Measurements from ENCODE around the gene DISC1. TPM values are rescaled to one million over a fixed set of nuclear protein-coding genes. Genes with fewer than 3 reads are reported as not detected.

Gene DISC1
- polyA plus RNA-seq, 1 of the 3 experiments (the other 2 are of a cell fraction) = 1.7 TPM

DNA sequence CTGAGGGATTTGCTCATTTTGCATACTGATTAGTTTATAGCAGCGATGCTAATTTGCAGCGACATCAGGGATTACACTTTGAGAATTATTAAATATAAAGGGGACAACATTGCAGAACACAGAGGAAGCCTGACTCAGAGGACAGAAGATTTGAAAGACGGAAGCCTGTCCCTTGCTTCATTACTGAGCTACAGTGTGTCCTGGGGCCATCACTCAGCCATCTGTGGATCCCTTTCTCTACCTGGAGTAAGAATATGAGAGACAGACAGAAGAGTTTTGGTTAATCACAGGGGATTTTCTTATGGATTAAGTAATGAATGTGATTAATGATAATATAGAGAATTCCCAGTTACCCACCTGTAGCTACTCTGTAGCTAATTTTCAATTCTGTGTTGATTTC, 134.7 kb downstream of the DISC1 start:
- CTCF ChIA-PET = no interaction called here
- Histone ChIP-seq H3F3A (replicated peaks; ENCODE audit: insufficient read depth) (no peaks in the 10 kb centered on the region), H3K27me3 (ENCODE audit: insufficient read depth) (no peaks in the 10 kb centered on the region), H3K36me3 (replicated peaks in 1 of 2; ENCODE audit: control insufficient read depth in 1 of 2, insufficient read depth in 2 of 2, low read length in 1 of 2) (no peaks in the 10 kb centered on the region), H4K20me1 (ENCODE audit: insufficient read depth) (no peaks in the 10 kb centered on the region), H3K4me3 (ENCODE audit: low read depth in 2 of 2, low read length in 1 of 2) (no peak overlapping the region), H3K4me1 (ENCODE audit: control insufficient read depth in 1 of 2, insufficient read depth in 2 of 2, low read depth in 1 of 2, low read length in 1 of 2) (no peaks in the 10 kb centered on the region), H3K4me2 (no peak overlapping the region), H3K79me2 (ENCODE audit: insufficient read depth) (no peaks in the 10 kb centered on the region), H2AFZ (ENCODE audit: low read depth) (no peak overlapping the region), H3K9me3 (no peaks in the 10 kb centered on the region), H3K9ac (no peak overlapping the region), H3K9me2 (no peaks in the 10 kb centered on the region), H3K27ac (ENCODE audit: low read depth in 2 of 2, low read length in 1 of 2) (no peak overlapping the region)
- 92% methylated on average over 3 of the region's 3 CpGs for WGBS (ENCODE audit: low lambda C conversion rate)
- DNase-seq = no peak
- POLR2A ChIA-PET = interaction anchor here (0.6 kb wide), 1 partner anchor 18 kb away, joined by 3 read pairs; no protein-coding TSS in a partner anchor
- TF ChIP-seq FOXJ3 (CRISPR knock-in tag; IDR thresholded peaks at IDR 0.05) (no peak), JUND (IDR thresholded peaks at IDR 0.05) (no peak), SMC3 (IDR thresholded peaks at IDR 0.05; ENCODE audit: low read depth, low read length) (no peak), EZH2phosphoT487 (IDR thresholded peaks at IDR 0.05; ENCODE audit: borderline replicate concordance, low read depth) (no peak), ELF1 (IDR thresholded peaks at IDR 0.05) (no peak), MAX (IDR thresholded peaks at IDR 0.05; ENCODE audit: low read depth) (no peak), USF1 (IDR thresholded peaks at IDR 0.05; ENCODE audit: borderline replicate concordance, low read depth) (no peak), GATA2 (CRISPR knock-in tag; IDR thresholded peaks at IDR 0.05) (no peak), POLR2AphosphoS5 (IDR thresholded peaks at IDR 0.05; ENCODE audit: low read depth, low read length) (no peak)
- TF ChIP-seq, protein P1, sequence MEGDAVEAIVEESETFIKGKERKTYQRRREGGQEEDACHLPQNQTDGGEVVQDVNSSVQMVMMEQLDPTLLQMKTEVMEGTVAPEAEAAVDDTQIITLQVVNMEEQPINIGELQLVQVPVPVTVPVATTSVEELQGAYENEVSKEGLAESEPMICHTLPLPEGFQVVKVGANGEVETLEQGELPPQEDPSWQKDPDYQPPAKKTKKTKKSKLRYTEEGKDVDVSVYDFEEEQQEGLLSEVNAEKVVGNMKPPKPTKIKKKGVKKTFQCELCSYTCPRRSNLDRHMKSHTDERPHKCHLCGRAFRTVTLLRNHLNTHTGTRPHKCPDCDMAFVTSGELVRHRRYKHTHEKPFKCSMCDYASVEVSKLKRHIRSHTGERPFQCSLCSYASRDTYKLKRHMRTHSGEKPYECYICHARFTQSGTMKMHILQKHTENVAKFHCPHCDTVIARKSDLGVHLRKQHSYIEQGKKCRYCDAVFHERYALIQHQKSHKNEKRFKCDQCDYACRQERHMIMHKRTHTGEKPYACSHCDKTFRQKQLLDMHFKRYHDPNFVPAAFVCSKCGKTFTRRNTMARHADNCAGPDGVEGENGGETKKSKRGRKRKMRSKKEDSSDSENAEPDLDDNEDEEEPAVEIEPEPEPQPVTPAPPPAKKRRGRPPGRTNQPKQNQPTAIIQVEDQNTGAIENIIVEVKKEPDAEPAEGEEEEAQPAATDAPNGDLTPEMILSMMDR (IDR thresholded peaks at IDR 0.05) = no peak

- no peaks in the 10 kb centered on the region for H3K36me3 ChIP-seq (replicated peaks in 1 of 2; ENCODE audit: control insufficient read depth in 1 of 2, insufficient read depth in 2 of 2, low read length in 1 of 2)
- no peak overlapping the region for H3K4me3 ChIP-seq (ENCODE audit: low read depth in 2 of 2, low read length in 1 of 2)
- H3F3A ChIP-seq (replicated peaks; ENCODE audit: insufficient read depth) = no peaks in the 10 kb centered on the region
- no peaks in the 10 kb centered on the region for H3K9me3 ChIP-seq
- H3K79me2 ChIP-seq (ENCODE audit: insufficient read depth) = no peaks in the 10 kb centered on the region
- H3K9me2 ChIP-seq = no peaks in the 10 kb centered on the region
- ChIA-PET CTCF (no interaction called here), POLR2A (no interaction called here)
- no peaks in the 10 kb centered on the region for H4K20me1 ChIP-seq (ENCODE audit: insufficient read depth)
- no peak overlapping the region for H2AFZ ChIP-seq (ENCODE audit: low read depth)
- TF ChIP-seq ELF1 (IDR thresholded peaks at IDR 0.05) (no peak), GATA2 (CRISPR knock-in tag; IDR thresholded peaks at IDR 0.05) (no peak), RAD21 (IDR thresholded peaks at IDR 0.05; ENCODE audit: low read length) (no peak), PBX3 (IDR thresholded peaks at IDR 0.05) (no peak), TAF1 (IDR thresholded peaks at IDR 0.05; ENCODE audit: borderline replicate concordance, low read depth, low read length) (no peak), RFX5 (IDR thresholded peaks at IDR 0.05; ENCODE audit: low read length) (no peak)
- TF ChIP-seq, protein P1 (IDR thresholded peaks at IDR 0.05) = no peak
- TF ChIP-seq, protein P2, sequence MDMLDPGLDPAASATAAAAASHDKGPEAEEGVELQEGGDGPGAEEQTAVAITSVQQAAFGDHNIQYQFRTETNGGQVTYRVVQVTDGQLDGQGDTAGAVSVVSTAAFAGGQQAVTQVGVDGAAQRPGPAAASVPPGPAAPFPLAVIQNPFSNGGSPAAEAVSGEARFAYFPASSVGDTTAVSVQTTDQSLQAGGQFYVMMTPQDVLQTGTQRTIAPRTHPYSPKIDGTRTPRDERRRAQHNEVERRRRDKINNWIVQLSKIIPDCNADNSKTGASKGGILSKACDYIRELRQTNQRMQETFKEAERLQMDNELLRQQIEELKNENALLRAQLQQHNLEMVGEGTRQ (IDR thresholded peaks at IDR 0.05; ENCODE audit: borderline replicate concordance, low read depth, low read length) = no peak
- no peak overlapping the region for H3K4me2 ChIP-seq
- H3K4me1 ChIP-seq (ENCODE audit: control insufficient read depth in 1 of 2, insufficient read depth in 2 of 2, low read depth in 1 of 2, low read length in 1 of 2) = no peaks in the 10 kb centered on the region
- H3K9ac ChIP-seq = no peak overlapping the region
- DNase-seq = no peak
- H3K27me3 ChIP-seq (ENCODE audit: insufficient read depth) = no peaks in the 10 kb centered on the region
- no peak overlapping the region for H3K27ac ChIP-seq (ENCODE audit: low read depth in 2 of 2, low read length in 1 of 2)
- WGBS (ENCODE audit: low lambda C conversion rate) = 81% methylated on average over 6 of the region's 6 CpGs
Measured at GRCh38 chr1:231761747-231762541, 135.4 kb downstream of the DISC1 start.

All from SK-N-SH (cell line).